Sciatic nerve (tissue), 2 donors: ENCODE results near the gene TFCP2. TPM values are rescaled to one million over a fixed set of nuclear protein-coding genes. Genes with fewer than 3 reads are reported as not detected.

Experiments used
- ATAC-seq: fragments of 200-7000 bp; cut with Tn5 transposase; one replicate; pipeline ENCODE4 v1.9.1; 2020; ENCODE audit warnings: mild to moderate bottlenecking, moderate library complexity
- DNase-seq: peaks from one replicate; pipeline ENCODE4 v3.0.0-alpha.2; 2020; ENCODE audit warnings: low spot score
- intact Hi-C: fragments of 100-400 bp; cut with DNase I; formaldehyde crosslinking; loops from one replicate; pipeline ENCODE4 v1.14.2; 2022
- total RNA-seq: library from RNA; stranded (reverse); fragmentation: NEBNext Ultra II Directional; extraction: Animal tissue kit (Norgen Biotek cat#: 25700); gene quantifications from one replicate; pipeline ENCODE4 v1.2.1, GENCODE V29; 2021
- donor health status: DM: no; HTN: no; CAD: no.
- donor health status: DM: no; HTN: no; CAD: no.

TFCP2 gene
- total RNA-seq, 1 donor from 2014 or later, result 32.2 TPM

DNA sequence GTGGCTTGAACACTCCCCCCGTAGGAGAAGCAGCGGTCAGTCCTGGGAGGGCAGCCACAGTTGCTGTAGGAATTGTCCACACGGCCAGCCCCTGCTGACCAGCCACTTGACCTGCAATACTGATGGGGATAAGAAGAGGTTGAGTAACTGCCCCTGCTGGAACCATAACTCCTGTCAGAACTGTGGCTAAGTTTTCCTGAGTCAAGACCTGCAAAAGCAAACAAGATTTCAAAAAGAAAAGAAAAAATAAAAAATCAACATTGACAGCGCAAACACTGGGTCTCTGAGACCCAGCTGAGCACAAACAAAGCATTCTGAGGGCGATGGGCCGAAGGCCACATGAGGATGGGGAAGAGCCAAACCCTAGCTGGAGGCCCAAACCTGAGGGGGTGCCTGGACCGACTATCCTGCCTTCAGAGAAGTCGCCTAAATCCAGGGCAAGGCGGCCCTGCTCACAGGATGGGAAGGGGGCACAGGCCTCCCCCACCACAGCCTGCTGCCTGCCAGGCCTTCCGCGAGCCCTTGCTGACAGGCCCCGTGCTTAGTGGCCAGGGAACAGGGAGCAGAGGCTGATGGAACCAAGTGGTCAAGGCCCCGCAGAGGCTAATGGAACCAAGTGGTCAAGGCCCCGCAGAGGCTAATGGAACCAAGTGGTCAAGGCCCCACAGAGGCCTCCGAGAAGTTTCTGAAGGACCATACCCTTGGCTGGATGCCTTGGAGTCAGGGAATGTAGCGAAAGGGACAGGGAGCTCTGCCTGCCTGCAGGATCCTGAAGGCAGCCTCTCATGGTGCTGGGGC, 25.8 kb upstream of the TFCP2 start:
- intact Hi-C loops, result no loop called here
- peak; percentile 81 for ATAC-seq

DNA sequence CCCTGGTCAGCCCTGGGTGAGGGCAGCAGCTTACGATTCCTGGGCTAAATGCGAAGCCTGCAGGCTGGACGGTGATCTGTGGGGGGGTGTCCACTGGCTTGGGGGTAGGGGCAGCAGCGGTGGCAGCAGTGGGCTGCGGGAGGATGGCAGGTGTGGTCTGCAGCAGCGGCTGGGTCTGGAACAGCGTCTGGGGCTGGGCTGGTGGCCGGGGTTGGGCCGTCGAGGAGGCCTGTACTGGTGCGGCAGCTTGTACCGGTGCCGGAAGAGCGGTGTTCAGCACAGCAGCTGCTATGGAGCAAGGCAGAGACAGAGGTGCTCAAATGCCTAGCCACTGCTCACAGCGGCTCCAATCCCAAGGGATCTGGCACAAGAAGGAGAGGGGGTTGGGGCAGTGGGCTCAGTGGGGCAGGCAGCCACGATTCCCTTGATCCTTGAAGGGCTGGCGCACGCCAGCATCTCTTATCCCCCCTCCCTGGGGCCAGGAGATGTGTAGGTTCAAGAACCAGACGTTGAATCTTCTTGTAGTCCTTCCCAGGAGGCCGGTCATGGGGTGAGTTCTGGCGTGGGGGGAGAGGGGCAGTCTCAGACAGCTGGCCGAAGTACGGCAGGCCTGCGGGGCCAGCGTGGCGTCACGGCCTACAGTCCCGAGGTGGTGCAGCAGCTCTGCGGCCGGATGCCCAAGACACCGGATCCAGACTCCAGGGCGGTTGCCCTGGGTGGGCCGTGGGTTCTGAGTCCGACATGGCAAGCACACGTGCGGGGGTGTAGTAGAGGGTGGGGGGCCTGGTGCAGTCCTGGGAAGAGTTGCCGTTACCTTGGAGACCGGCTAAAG, 25.0 kb upstream of the TFCP2 start:
- peak; percentile 72 for ATAC-seq
- DNase-seq, result no peak
- intact Hi-C loops, result no loop called here

More for the DNA sequence above, 25.8 kb upstream of the TFCP2 start:
- DNase-seq, result no peak

DNA sequence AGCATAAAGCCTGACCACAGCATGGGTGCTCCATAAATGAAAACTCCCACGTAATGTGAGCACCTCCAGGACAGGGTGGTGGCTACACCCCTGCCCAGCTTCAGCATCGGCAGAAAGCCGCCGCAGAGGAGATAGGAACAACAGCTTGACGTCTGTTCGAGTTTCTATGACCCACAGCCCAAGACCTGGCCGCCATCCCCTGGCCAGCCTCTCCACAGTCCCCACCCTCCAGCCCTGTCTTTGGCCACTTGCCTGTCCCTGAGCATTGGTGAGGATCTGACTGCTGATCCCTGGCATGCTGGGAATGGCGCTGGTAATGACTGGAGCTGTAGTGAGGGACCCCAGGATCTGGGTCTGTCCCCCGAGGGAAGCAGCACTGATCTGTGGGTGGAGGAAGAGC, 23.6 kb upstream of the TFCP2 start:
- no peak for DNase-seq
- no peak for ATAC-seq
- intact Hi-C loops, result no loop called here

- intact Hi-C loops, result no loop called here
- DNase-seq, result no peak
- no peak for ATAC-seq
These were observed 22.9 kb upstream of the TFCP2 start for GRCh38 chr12:51195841-51196240.

- intact Hi-C loops, result no loop called here
- ATAC-seq (no peak), DNase-seq (no peak)
These were observed 19.3 kb upstream of the TFCP2 start for GRCh38 chr12:51192284-51192671.

DNA sequence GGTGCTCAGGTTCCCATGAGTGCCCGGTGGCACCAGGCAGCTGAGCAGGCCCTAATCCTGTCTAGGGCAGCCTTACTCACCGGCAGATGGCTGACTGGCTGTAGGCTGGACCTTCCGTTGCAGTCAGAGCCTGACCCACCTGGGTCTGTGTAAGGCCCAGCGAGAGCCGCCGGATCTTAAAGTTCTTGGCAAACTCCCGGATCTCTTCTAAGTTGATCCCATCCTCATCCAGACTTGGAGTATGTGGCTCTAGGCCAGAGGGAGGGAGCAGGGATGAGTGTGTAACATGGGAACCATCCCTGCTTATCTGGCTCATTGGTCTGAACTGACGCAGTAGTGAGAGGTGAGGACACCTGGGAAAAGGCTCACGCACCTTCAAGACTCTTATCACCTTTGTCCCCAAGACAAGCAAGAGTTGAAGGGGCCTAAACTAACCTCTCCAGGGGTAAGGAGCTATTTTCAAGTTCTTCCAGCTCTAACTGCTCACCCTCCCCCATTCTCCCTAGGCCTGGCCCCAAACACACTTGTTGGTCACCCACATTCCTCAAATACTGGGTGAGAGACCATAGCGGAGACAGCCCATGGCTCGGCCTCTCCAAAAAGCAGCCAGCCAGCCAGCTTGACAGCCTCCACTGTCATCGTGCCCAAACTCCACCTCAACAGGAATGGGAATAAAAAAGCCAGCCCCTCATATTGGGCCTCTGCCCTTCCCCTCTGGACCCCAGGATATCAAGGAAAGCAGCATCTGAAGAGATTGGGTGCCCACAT, 18.8 kb upstream of the TFCP2 start:
- no peak for DNase-seq
- ATAC-seq, result no peak
- intact Hi-C loops, result no loop called here

- intact Hi-C loops, result no loop called here
- no peak for ATAC-seq
- DNase-seq, result no peak
These were observed 17.9 kb upstream of the TFCP2 start for GRCh38 chr12:51190820-51191219.

DNA sequence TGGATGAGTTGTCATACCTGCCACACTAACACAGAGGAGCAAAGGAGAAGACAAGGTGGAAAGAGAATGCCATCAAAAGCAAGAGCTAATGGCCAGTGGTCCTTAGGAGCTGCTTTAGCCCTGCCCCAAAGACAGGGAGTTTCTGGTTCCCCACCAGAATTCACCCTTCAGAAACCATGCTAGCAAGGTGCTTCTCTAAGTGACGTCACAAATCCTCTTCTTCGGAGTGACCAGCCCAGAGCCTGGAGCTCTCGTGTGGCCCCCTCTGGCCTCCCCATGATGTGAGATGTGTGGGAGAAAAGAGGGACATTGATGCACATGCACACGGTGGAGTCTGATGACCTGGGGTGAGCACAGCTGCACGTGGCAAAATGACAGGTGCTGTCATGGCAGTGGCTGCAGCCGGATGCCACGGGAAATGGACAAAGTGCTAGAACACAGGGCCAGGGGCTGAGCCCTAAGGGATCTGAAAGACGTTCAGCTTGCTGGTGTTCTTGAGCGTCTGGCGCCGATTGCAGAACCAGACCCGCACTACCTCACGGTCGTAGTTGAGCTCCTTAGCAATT, 16.9 kb upstream of the TFCP2 start:
- intact Hi-C loops, result no loop called here
- DNase-seq (no peak), ATAC-seq (no peak)

GRCh38 chr12:51188359-51189051, 15.6 kb upstream of the TFCP2 start:
- peak; percentile 35 for ATAC-seq
- DNase-seq, result no peak
- intact Hi-C loops, result no loop called here

DNA sequence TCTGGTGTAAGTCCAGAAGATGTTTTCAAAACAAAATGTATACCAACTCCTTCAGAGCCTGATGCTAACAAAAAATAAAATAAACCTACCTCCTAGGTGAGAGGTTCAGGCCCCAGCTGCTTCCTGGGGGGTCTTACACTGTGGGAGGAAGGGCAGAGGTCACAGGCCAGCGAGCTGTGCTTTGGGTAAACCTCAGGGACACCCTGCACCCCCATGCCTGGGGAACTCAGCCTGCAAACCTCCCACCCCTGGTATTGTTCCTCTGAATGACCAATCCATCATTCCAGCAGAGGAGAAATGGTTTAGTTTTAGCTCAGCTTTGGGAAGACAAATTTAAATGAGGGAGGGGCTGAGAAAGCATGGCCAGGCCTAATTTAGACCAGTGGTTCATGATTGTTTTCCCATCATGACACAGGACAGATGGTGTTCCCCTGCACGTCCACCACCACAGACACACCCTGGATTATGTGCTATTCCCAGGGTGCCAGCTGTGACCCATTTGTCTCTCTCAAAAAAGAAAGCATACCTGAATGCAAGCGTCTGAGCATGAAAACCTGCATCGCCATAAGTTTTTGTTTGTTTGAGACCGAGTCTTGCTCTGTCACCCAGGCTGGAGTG, 14.5 kb upstream of the TFCP2 start:
- no peak for DNase-seq

DNA sequence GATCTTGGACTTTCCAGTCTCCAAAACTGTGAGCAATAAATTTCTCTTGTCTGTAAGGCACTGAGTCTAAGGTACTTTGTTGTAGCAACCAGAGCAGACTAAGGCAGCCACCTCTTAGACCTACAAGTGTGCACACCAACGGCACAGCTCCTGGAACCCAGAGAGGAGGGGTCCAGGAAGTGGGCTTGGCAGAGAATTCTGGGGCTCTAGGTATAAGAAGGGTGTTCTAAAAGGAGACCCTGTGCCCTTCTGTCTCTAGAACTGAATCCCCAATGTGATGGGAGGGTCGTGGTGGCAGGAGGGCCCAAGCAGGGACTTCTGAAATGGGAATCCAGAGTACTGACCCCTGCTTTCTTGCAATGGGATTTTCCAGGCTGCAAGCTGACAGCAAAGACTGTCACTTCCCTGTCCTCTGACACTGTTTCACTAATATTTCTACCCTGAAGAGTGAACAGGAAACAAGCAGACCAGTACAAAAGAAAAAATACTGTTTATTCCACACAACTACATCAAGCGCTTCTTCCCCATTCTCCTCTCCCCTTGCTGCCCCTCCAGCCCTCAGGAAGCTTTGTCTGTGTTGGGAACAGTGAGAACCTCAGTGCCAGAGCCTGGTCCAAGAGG, 13.6 kb upstream of the TFCP2 start:
- intact Hi-C loops, result no loop called here
- no peak for DNase-seq

More for the DNA sequence above, 14.5 kb upstream of the TFCP2 start:
- ATAC-seq, result no peak
- intact Hi-C loops, result no loop called here

GRCh38 chr12:51185171-51185717, 12.3 kb upstream of the TFCP2 start:
- no peak for DNase-seq
- ATAC-seq, result no peak
- intact Hi-C loops, result no loop called here

More for the DNA sequence above, 13.6 kb upstream of the TFCP2 start:
- no peak for ATAC-seq

GRCh38 chr12:51183816-51184215, 10.9 kb upstream of the TFCP2 start:
- DNase-seq (no peak), ATAC-seq (no peak)
- intact Hi-C loops, result no loop called here

DNA sequence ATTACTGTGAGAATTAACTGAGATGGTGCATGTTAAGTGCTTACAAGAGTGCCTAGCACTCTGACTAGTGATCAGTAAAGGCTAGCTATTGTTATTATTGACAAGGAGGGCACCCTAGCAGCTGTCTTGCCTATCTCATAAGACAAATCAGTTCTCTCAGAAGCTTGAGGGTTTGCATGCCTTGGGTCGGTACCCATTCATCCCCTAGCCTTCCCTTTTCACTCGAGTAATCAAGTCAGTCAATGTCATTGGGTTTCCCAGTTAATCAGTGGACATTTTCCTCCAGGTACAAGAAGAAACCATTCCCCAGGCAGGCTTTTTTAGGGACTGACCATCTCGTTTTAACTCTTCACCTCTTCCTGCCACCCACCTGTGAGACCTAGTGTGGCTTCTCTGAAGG, 10.4 kb upstream of the TFCP2 start:
- intact Hi-C loops, result no loop called here
- no peak for ATAC-seq

GRCh38 chr12:51181558-51181957, 8.6 kb upstream of the TFCP2 start:
- DNase-seq, result no peak
- intact Hi-C loops, result no loop called here
- ATAC-seq, result no peak

More for the DNA sequence above, 10.4 kb upstream of the TFCP2 start:
- no peak for DNase-seq

GRCh38 chr12:51177897-51178296, 5.0 kb upstream of the TFCP2 start:
- no peak for ATAC-seq
- no peak for DNase-seq
- intact Hi-C loops, result no loop called here

DNA sequence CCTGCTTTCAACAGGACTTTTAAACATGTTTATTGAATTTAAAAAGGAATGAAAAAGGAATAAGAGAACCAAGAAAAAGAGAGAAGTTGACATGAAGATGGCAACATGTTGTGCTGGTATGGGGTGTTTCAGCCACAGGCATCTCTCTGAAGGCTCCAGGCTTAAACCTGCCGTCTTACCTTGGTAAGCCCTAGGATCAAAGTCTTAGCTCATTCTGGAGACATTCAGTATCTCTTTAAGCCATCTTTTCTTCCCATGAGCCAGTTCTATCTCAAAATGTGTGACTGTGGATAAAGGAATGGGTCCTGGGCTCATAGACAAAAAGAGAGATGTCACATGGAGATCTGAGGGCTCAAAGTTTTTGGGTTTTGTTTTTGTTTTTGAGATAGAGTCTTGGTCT, 1.6 kb upstream of the TFCP2 start:
- ATAC-seq (no peak), DNase-seq (no peak)
- intact Hi-C loops, result no loop called here
